Kidney (tissue), 22 donors: Measurements from ENCODE around the gene KRTAP29-1. TPM values are rescaled to one million over a fixed set of nuclear protein-coding genes. Genes with fewer than 3 reads are reported as not detected.
"Not testable (repeated sequence)": the region's sequence is repeated elsewhere in the genome, so short reads cannot be mapped to it uniquely, and the experiment has no call there.

ENCODE experiments used
- DNase-seq, 5 donors: peaks; one replicate each; pipeline ENCODE4 v3.0.0-alpha.2; 2013 to 2020
- FAIRE-seq: peaks from 2 replicates; lab custom pipeline; 2012; peaks lifted over from hg19 to GRCh38; lab: Jason Lieb, UNC
- H3K27ac ChIP-seq, 2 donors: one replicate each; pipeline ENCODE4 v1.7.0; 2013; ENCODE audit warnings: low read depth in 2 of 2, low read length in 2 of 2, inconsistent platforms in 1 of 2
- H3K27me3 ChIP-seq: one replicate; pipeline ENCODE4 v1.7.1; 2013; ENCODE audit warnings: low read length, inconsistent platforms; ENCODE audit not compliant: control insufficient read depth, insufficient read depth
- H3K36me3 ChIP-seq, 3 donors: one replicate each; pipeline versions ENCODE4 v1.7.0 to v1.7.1; 2013; ENCODE audit warnings: low read length in 3 of 3, control low read depth in 1 of 3, inconsistent platforms in 1 of 3; ENCODE audit not compliant: insufficient read depth in 3 of 3, control insufficient read depth in 2 of 3
- H3K4me1 ChIP-seq, 3 donors: one replicate each; pipeline versions ENCODE4 v1.7.0 to v1.7.1; 2013; ENCODE audit warnings: low read length in 3 of 3, inconsistent platforms in 1 of 3, low read depth in 1 of 3; ENCODE audit not compliant: control insufficient read depth in 2 of 3, insufficient read depth in 2 of 3
- H3K4me3 ChIP-seq, 3 donors: one replicate each; pipeline versions ENCODE4 v1.7.0 to v1.8.1; 2013; ENCODE audit warnings: low read length in 3 of 3, control low read depth in 1 of 3, inconsistent platforms in 1 of 3
- H3K9ac ChIP-seq, 3 donors: one replicate each; pipeline versions ENCODE4 v1.7.0 to v1.7.1; 2013; ENCODE audit warnings: low read length in 3 of 3, control low read depth in 1 of 3, inconsistent platforms in 1 of 3
- H3K9me3 ChIP-seq, 3 donors: one replicate each; pipeline versions ENCODE4 v1.7.0 to v1.7.1; 2013; ENCODE audit warnings: low read length in 3 of 3, control low read depth in 1 of 3, inconsistent platforms in 1 of 3; ENCODE audit not compliant: control insufficient read depth in 2 of 3, insufficient read depth in 1 of 3
- CTCF ChIP-seq: IDR thresholded peaks from 3 replicates; pipeline ENCODE4 v1.5.1; 2012; ENCODE audit warnings: mild to moderate bottlenecking, moderate library complexity, borderline replicate concordance; ENCODE audit not compliant: insufficient read depth; ENCODE audit errors: extremely low read depth
- intact Hi-C: fragments of 100-400 bp; cut with DNase I; formaldehyde crosslinking; loops from one replicate; pipeline ENCODE4 v1.11.1; 2022
- long read RNA-seq, 10 donors: library from polyadenylated mRNA in 1 of 10; unstranded in 1 of 10; transcript quantifications; one replicate each; pipeline ENCODE4 v2.0.0 and lab custom pipeline, GENCODE V29; 2021 to 2026
- polyA plus RNA-seq: library from polyadenylated mRNA; stranded (reverse); fragments of 350-450 nt; fragmentation: Illumina TruSeq; extraction: RNeasy Lipid Tissue Mini Kit (QIAGEN cat#74804); gene quantifications from one replicate; pipeline ENCODE4 v1.2.3, GENCODE V29; 2014; ENCODE audit warnings: low read depth, low replicate concordance; ENCODE audit not compliant: insufficient read depth
- total RNA-seq: library from RNA; stranded (reverse); fragmentation: NEBNext Ultra II Directional; extraction: Animal tissue kit (Norgen Biotek cat#: 25700); gene quantifications from one replicate; pipeline ENCODE4 v1.2.1, GENCODE V29; 2021
- donor health status: control.
- donor health status: control.
- donor health status: control.
- donor health status: control.
- donor health status: control.
- donor health status: DM: yes; HTN: yes; CAD: no.
- donor health status: Normal renal cell carcinoma (clear cell type).

KRTAP29-1 gene
- total RNA-seq, result not detected
- polyA plus RNA-seq, result not detected
- long read RNA-seq, donor 1, result 0 reads
- long read RNA-seq, donor 2, result 0 reads
- long read RNA-seq, donor 3, result 0 reads
- long read RNA-seq, donor 4, result 0 reads
- long read RNA-seq, donor 5, result 0 reads
- long read RNA-seq, donor 6, result 0 reads
- long read RNA-seq, donor 7, result 0 reads
- long read RNA-seq, donor 8, result 0 reads
- long read RNA-seq, donor 9, result 0 reads
- long read RNA-seq, donor 10, result 0 reads

GRCh38 chr17:41301916-41302901 is at the start of gene KRTAP29-1:
TSS of gene KRTAP29-1 (minus strand) at chr17:41302851. CDS start at chr17:41302851, 0 bp downstream.
- no peak for TF ChIP-seq CTCF
- H3K27ac ChIP-seq, result no peak within 1 kb of the TSS
- FAIRE-seq (no peak), DNase-seq (no peak)
- H3K27me3 ChIP-seq, result no peaks in the 10 kb centered on the region
- intact Hi-C loops, result no loop called here
- H3K9me3 ChIP-seq, result no peaks in the 10 kb centered on the region
- H3K9ac ChIP-seq, result no peak within 1 kb of the TSS
- no peak within 1 kb of the TSS for H3K4me3 ChIP-seq
- H3K36me3 ChIP-seq, result no peaks in the 10 kb centered on the region
- H3K4me1 ChIP-seq, result no peaks in the 10 kb centered on the region

- Histone ChIP-seq H3K27ac (no peak overlapping the region), H3K27me3 (no peaks in the 10 kb centered on the region), H3K4me3 (no peak overlapping the region), H3K9me3 (peaks cover 0 to 3% (median 0%) of the 10 kb centered on the region in 3 donors), H3K9ac (no peak overlapping the region), H3K4me1 (no peaks in the 10 kb centered on the region), H3K36me3 (no peaks in the 10 kb centered on the region)
- no peak for FAIRE-seq
- TF ChIP-seq CTCF, result no peak
- no peak for DNase-seq
- intact Hi-C loops, result no loop called here
These were observed 48.5 kb upstream of the KRTAP29-1 start for GRCh38 chr17:41351177-41351576.

- not testable (repeated sequence) for H3K9me3 ChIP-seq, H3K9ac ChIP-seq, DNase-seq
These were observed 47.8 kb upstream of the KRTAP29-1 start, which contains the start of gene KRT33A for GRCh38 chr17:41350381-41350878. TSS of gene KRT33A (minus strand) at chr17:41350828. CDS start at chr17:41350767, 61 bp downstream.

More at GRCh38 chr17:41350381-41350878, 47.8 kb upstream of the KRTAP29-1 start, which contains the start of gene KRT33A:
- H3K4me1 ChIP-seq, H3K27ac ChIP-seq, H3K36me3 ChIP-seq, H3K27me3 ChIP-seq, intact Hi-C loops, FAIRE-seq, H3K4me3 ChIP-seq: not testable (repeated sequence)
